Tongue (tissue), 2 donors: ENCODE data around the gene ARL6IP4. TPM values are rescaled to one million over a fixed set of nuclear protein-coding genes. Genes with fewer than 3 reads are reported as not detected.
A peak's percentile ranks its signal among the peaks of the same experiment; 100 is the strongest.

Source experiments
- DNase-seq: peaks from one replicate; pipeline ENCODE4 v3.0.0-alpha.2; 2015
- total RNA-seq: library from RNA; depleted of rRNA; stranded (reverse); fragments of >200 nt; gene quantifications from one replicate; pipeline ENCODE4 v1.2.3, GENCODE V29; 2014

Gene ARL6IP4
- total RNA-seq, 1 donor from 2014 or later: 90.4 TPM

- no peak for DNase-seq
These were observed 11.3 kb downstream of the ARL6IP4 start for GRCh38 chr12:122991623-122992275.

DNA sequence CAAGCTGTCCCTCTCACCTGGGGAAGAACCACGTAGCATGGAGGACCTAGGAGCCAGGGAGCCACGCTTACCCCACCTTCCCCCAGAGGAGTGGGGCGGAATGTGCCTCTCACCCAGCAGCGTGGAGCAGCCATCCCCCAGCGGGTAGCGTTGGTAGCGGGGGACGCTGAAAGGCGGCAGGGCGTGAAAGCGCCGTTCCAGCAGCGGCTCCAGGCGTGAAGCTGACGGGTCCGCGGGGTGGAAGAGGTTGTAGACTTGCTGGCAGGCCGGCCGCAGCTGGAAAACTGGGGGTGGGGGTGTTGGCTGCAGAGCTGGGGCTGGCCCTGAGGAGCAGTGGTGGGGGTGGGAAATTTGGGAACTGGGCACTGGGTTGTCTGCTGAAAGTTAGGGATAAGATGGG lies 11.9 kb downstream of the ARL6IP4 start:
- no peak for DNase-seq

GRCh38 chr12:122994140-122994675 lies 13.7 kb downstream of the ARL6IP4 start:
- no peak for DNase-seq

DNA sequence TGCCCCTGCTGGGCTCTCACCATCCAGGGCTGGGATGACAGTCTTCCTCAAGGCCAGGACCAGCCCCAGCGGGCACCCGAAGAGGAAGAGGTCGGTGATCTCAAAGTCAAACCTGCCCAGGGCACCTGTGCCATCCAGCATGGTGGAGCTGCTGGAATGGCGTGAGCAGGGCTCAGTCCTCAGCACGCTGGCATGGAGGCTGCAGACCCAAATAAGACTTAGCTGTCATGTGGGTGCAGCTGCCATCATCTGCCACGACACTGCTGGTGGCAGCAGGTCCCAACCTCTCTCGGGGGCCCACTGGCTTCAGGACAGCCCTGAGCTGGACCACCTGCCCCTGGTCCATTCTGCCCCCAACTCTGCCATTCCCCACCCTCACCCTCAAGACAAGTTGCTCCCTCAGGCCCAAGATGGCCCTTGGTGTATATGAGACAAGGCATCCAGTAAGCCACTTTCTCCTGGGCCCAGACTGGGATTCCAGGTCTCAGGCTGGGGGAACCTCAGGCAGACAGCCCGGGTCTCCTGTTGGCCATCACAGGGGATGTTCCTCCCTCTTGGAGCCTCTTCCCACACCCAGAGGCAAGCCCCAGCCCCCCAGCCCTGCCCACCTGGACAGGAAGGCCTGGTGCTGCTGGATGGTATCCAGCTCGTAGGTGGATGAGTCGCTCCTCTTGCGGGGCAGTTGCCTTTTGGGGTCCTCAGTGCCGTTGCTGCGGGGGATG lies 14.5 kb downstream of the ARL6IP4 start:
- DNase-seq: no peak

DNA sequence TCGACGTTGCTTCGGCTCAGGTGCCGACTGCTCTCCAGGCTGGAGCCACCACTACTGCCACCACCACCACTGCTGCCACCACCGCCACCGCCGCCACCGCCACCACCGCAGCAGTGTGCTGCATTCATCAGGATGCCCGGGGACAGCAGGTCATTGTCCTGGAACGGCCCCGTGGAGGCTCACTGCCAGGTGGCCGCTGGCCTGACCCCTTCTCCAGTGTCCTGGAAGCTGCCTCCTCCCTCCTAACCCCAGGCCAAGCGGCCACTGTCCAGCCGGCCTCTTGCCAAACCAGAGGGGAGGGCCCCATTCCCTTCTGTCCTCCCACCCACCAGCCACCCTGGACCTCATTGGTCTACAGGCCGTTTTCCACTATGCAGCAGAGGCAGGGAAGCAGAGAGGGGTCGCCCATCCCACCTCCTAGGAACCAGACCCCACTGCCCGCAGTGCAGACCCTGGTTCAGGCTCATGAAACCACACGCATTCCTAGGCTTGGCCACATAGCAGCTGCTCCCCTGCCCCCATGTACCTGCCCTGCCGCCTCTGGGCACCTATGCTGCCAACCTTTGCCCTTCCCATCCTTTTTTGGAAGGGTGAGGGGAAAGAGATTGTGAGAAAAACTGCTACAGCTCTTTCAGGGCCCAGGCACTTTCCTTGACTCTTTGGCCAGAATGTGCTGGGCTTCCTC lies 15.2 kb downstream of the ARL6IP4 start:
- DNase-seq: no peak

DNA sequence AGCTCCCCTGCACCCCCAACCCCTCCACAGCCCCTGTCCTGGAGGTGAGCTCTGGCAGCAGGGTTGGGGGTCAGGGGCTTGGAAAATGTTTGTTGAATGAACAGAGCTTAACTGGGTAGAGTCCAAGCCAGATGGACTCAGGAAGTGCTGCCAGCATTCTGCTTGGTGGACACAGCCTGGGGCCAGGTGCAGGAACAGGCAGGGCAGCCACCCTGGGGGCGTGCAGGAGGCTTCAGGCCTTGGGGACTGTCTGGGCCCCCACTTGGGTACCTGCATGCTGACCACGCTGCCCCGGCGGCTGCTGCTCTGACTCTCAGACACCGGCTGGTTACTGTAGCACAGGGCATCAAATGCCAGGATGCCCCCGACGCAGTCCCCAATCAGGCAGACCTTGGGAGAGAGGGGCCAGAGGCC lies 15.7 kb downstream of the ARL6IP4 start:
- no peak for DNase-seq

DNA sequence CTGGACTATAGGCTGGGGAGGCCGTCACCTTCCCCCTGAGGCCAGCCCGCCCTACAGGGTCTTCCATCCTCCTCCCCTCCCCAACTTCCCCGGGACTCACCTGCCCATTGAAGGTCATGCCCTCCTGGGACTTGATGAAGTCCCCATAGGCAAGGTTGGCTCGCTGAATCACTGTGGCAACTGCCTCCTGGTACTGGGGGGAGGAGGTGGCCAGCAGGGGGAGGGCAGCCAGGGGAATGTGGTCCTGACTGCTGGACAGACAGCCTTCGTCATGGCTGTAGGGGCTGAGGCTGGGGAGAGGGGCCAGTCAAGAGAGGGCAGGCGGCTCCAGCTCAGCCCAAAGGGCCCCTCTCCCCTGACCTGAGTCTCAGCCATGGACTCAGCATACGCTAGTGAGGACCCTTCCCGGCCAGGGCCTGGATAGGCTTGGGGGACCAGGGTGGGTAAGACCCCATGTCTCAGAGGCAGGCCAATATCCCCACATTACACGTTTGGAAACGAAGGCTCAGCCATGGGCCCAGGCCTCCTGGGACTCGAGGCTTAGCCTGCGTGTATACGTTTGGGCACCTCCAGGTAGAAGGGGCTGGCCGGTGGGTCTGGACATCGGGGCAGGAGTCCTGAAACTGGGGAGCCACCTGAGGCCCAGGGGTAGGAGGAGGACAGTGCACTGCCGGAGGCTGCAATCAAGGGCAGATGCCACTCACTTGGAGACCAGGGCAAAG lies 16.3 kb downstream of the ARL6IP4 start:
- DNase-seq: no peak

GRCh38 chr12:122997343-122998250 lies 17.1 kb downstream of the ARL6IP4 start:
- no peak for DNase-seq

- DNase-seq: no peak
These were observed 17.8 kb downstream of the ARL6IP4 start for GRCh38 chr12:122998316-122998715.

GRCh38 chr12:122999196-122999946 lies 18.9 kb downstream of the ARL6IP4 start:
- peak; percentile 68 for DNase-seq

GRCh38 chr12:122999986-123000420 lies 19.5 kb downstream of the ARL6IP4 start:
- DNase-seq: no peak

GRCh38 chr12:123000578-123000977 lies 20.1 kb downstream of the ARL6IP4 start:
- DNase-seq: no peak

GRCh38 chr12:123001464-123001863 lies 21.0 kb downstream of the ARL6IP4 start:
- no peak for DNase-seq

DNA sequence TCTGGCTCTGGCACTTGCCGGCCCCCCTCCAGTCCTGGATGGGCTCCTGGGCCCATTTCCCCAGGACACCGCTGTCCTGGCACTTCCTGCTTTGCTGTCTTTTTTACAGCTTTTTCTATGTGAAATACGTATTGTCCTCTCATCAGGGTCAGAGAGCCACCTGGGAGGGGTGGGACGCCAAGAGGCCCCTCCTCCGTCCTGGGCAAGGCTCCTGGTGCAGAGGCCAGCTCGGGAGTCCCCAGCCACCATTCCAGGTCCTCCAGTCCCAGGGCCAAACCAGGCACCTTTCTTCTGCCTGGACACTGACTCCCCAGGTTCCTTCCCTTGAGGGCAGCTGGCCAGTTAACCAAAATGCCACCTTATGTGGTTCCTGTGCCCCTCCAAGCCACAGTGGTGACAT lies 22.8 kb downstream of the ARL6IP4 start:
- no peak for DNase-seq

GRCh38 chr12:123004287-123004686 lies 23.8 kb downstream of the ARL6IP4 start:
- DNase-seq: no peak

DNA sequence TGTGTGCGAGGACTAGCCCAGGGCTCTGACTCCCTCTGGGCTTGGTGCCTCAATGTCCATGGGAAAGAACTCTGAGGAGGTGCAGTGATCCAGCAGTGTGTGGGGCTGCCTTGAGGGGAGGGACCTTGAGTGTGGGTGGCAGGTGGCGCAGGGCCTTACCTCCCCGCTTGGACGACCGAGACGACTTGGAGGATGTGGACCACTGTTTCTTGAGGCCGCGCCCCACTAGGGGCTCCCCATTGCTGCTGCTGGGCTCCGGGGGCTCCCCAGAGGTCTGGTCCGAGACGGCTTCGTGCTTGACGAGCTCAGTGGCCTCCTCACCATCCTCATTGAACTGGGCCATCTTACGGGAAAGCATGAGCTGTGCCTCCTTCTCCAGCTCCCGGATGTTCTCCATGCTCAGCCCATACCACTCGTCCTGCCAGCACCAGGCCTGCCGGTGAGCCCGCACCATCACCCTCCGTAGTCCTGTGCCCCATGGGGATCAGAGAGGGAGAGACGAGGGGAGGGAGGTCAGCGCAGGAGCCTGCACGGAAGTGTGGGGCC lies 24.7 kb downstream of the ARL6IP4 start:
- DNase-seq: no peak

DNA sequence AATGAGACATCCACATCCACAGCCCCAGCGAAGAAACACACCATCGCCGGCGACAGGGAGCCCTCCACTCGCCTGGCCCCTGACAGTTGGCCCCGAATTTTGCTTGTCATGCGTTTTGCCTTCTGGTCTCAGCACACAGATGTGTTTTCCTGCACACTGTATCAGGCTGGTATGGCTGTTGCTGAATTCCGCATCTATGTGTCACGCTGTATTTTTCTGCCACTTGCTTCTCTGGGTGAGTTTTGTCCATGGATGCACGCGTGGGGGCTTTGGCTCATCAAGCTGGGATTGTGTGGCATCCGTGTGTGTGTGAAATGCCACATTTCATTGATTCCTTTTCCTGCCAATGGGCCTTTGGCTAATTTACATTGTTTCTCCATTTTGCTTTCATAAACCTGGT lies 26.5 kb downstream of the ARL6IP4 start:
- no peak for DNase-seq

DNA sequence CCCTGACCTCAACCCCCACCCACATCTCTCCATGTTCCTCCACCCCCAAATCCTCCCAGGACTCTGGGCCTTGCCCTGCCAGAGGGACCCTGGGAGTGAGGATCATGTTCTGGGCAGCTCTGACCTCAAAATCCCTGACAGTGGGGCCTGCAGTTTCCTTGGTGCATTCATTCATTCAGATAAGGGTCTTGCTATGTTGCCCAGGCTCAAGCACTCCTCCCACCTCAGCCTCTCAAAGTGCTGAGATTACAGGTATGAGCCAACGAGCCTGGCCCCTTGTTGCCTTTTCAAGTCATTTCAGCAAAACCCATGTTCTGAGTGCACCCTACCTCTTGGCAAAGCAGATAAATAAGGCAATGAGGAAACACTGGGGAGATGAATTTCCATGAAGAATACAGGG lies 29.6 kb downstream of the ARL6IP4 start:
- DNase-seq: no peak

GRCh38 chr12:123010681-123011080 lies 30.2 kb downstream of the ARL6IP4 start:
- DNase-seq: no peak

- no peak for DNase-seq
These were observed 31.2 kb downstream of the ARL6IP4 start for GRCh38 chr12:123011701-123012100.
